Tibial nerve (tissue), 4 donors: ENCODE data around the gene SPATA9.

ENCODE experiments used
- CTCF ChIP-seq, 5 experiments: fragments of 200-600 bp in 3 of 5; fragments of 450-650 bp in 2 of 5; sonication (generic) in 3 of 5; IDR thresholded peaks; one replicate each; pipeline ENCODE4 v1.5.1; 2016 to 2019; ENCODE audit warnings: antibody characterized with exemption in 5 of 5, mild to moderate bottlenecking in 3 of 5, moderate library complexity in 2 of 5
- EP300 ChIP-seq, 2 donors: sonication (generic); formaldehyde crosslinking; IDR thresholded peaks; one replicate each; pipeline ENCODE4 v1.6.1; 2017; ENCODE audit warnings: antibody characterized with exemption in 2 of 2, mild to moderate bottlenecking in 1 of 2
- POLR2A ChIP-seq, 2 donors: fragments of 450-650 bp; IDR thresholded peaks; one replicate each; pipeline ENCODE4 v1.6.1; 2017; ENCODE audit warnings: antibody characterized with exemption in 2 of 2, mild to moderate bottlenecking in 2 of 2, moderate library complexity in 2 of 2

- no peak for TF ChIP-seq CTCF (IDR thresholded peaks at IDR 0.05)
- TF ChIP-seq POLR2A (IDR thresholded peaks at IDR 0.05): no peak
- no peak for TF ChIP-seq EP300 (IDR thresholded peaks at IDR 0.05)
These were observed 24.3 kb upstream of the SPATA9 start for GRCh38 chr5:95707055-95707454.
